ENCODE measurements around the gene AOX1. TPM values are rescaled to one million over a fixed set of nuclear protein-coding genes. Genes with fewer than 3 reads are reported as not detected.
"Not testable (repeated sequence)": the region's sequence is repeated elsewhere in the genome, so short reads cannot be mapped to it uniquely, and the experiment has no call there.

AOX1 gene
- total and polyA plus RNA-seq, 2 experiments from 2014 or later, result 1.4 to 5.0 TPM

GRCh38 chr2:200608341-200609027 lies 22.7 kb downstream of the AOX1 start (continued):
- TF ChIP-seq ZNF331 (CRISPR knock-in tag; IDR thresholded peaks at IDR 0.05; ENCODE audit: low read depth) (no peak), POLR2AphosphoS5 (IDR thresholded peaks at IDR 0.05; ENCODE audit: low read depth) (no peak), CTCF (conservative IDR thresholded peaks at IDR 0.05; ENCODE audit: low read depth in 2 of 2) (no peak), ZNF114 (CRISPR knock-in tag; IDR thresholded peaks at IDR 0.05) (no peak), CREB1 (CRISPR knock-in tag; IDR thresholded peaks at IDR 0.05; ENCODE audit: low read depth) (no peak)

DNA sequence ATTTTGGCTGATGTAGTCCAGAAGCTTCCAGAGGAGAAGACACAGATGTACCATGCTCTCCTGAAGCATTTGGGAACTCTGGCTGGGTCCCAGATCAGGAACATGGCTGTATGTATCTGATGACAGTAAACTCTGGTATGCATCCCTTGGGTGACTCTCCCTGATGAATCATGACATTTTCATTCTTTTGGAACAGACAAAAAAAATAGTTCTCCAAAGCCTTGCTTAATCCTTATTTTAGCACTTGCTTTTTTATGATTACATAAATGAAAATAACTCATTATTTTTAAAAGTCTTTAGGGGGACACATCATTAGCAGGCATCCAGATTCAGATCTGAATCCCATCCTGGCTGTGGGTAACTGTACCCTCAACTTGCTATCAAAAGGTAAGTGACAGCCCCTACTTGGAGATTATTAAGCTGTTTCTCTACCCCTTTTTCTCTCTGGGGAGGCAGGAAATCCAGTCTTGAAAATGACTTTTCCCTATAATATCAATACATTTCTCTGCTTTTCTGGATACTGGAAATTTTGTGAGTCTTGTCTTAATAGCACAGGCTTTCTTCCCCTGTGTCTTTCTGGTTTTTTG lies 23.3 kb downstream of the AOX1 start:
- Histone ChIP-seq H4K20me1 (replicated peaks; ENCODE audit: insufficient read depth) (no peaks in the 10 kb centered on the region; the same call in 1 of the 2 replicates), H3K4me1 (ENCODE audit: insufficient read depth) (no peaks in the 10 kb centered on the region), H3K27ac (ENCODE audit: low read depth) (no peak overlapping the region), H3K4me2 (no peak overlapping the region), H3K9me2 (ENCODE audit: insufficient read depth) (no peaks in the 10 kb centered on the region), H3K27me3 (ENCODE audit: insufficient read depth) (no peaks in the 10 kb centered on the region), H3K36me3 (ENCODE audit: insufficient read depth) (no peaks in the 10 kb centered on the region), H3K79me2 (replicated peaks; ENCODE audit: insufficient read depth) (no peaks in the 10 kb centered on the region), H2AFZ (no peak overlapping the region), H3F3A (replicated peaks; ENCODE audit: low read depth) (no peaks in the 10 kb centered on the region), H3K4me3 (no peak overlapping the region)
- DNase-seq (ENCODE audit: low spot score) (no peak), ATAC-seq (no peak)
- no peaks in the 10 kb centered on the region for H3K27me3 Mint-ChIP-seq (ENCODE audit: insufficient read depth, low read depth, poor library complexity)
- H3K36me3 Mint-ChIP-seq (ENCODE audit: low read depth), result peaks cover 10% of the 10 kb centered on the region; the same call in 1 of the 3 replicates
- no peaks in the 10 kb centered on the region for H3K4me1 Mint-ChIP-seq
- TF ChIP-seq ZNF331 (CRISPR knock-in tag; IDR thresholded peaks at IDR 0.05; ENCODE audit: low read depth) (no peak), EZH2 (IDR thresholded peaks at IDR 0.05; ENCODE audit: low read depth, unreplicated experiment) (no peak), POLR2AphosphoS5 (IDR thresholded peaks at IDR 0.05; ENCODE audit: low read depth) (no peak)
- no peak overlapping the region for H3K4me3 Mint-ChIP-seq
- H3K27ac Mint-ChIP-seq, result no peak overlapping the region
- no peaks in the 10 kb centered on the region for H3K9me3 Mint-ChIP-seq

DNA sequence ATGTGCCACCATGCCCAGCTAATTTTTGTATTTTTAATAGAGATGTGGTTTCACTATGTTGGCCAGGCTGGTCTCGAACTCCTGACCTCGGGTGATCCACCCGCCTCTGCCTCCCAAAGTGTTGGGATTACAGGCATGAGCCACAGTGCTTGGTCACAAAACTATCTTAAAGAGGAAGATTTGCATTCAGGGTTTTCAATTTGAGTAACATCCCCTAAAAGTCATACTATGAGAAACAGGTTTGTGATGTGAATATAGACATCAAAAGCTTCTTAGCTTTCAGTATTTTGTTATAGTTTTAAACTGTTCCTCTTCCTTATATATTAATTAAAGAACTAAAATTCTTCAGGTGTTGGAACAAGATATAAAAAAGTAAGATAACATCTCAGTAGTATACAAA lies 24.4 kb downstream of the AOX1 start:
- not testable (repeated sequence) for H3K4me3 ChIP-seq; H3K27me3 Mint-ChIP-seq (ENCODE audit: insufficient read depth, low read depth, poor library complexity); H2AFZ ChIP-seq; H3K4me1 Mint-ChIP-seq; H3K4me1 ChIP-seq (ENCODE audit: insufficient read depth); H3K27ac Mint-ChIP-seq; H3K9me2 ChIP-seq (ENCODE audit: insufficient read depth); H3K79me2 ChIP-seq (replicated peaks; ENCODE audit: insufficient read depth); DNase-seq (ENCODE audit: low spot score); ATAC-seq; H3K27ac ChIP-seq (ENCODE audit: low read depth); H3K27me3 ChIP-seq (ENCODE audit: insufficient read depth); H4K20me1 ChIP-seq (replicated peaks; ENCODE audit: insufficient read depth); H3K9me3 Mint-ChIP-seq; H3F3A ChIP-seq (replicated peaks; ENCODE audit: low read depth); H3K4me2 ChIP-seq; H3K36me3 ChIP-seq (ENCODE audit: insufficient read depth); H3K4me3 Mint-ChIP-seq
- peaks cover 10% of the 10 kb centered on the region; the same call in 1 of the 3 replicates for H3K36me3 Mint-ChIP-seq (ENCODE audit: low read depth)

All from GM23338 (cell line).